AG09309 (cell line): ENCODE data around the gene FGF12.

Experiments used
- DNase-seq: peaks from one replicate; pipeline ENCODE4 v3.0.0-alpha.2; 2010; ENCODE audit warnings: low read depth
- H3K4me3 ChIP-seq: 2 replicates; pipeline ENCODE4 v1.5.1; 2011; ENCODE audit warnings: mild to moderate bottlenecking, low read depth, low read length, moderate library complexity; ENCODE audit not compliant: control insufficient read depth
- CTCF ChIP-seq: IDR thresholded peaks from 2 replicates; pipeline ENCODE4 v1.5.1; 2011; ENCODE audit warnings: mild to moderate bottlenecking, low read depth, low read length, inconsistent platforms; ENCODE audit not compliant: insufficient read depth, control insufficient read depth; ENCODE audit errors: missing control alignments

FGF12 gene

DNA sequence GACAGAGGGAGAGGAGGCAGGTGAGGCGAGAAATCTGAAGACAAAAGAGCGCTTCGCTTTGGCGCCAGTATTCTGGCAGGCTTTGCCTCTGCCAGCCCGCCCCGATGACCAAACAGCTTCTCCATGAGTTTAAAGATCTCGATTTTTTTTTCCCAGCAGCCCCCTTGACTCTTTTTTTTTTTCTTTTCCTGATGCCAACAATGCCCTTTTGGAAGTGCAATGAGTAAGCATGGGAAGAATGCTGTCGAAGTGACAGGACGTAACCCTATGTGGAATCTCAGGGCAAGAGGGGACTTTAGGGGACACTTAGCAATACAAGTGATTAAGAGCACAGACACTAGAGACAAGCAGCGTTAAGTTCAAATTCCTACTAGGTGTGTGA is 211.7 kb downstream of the FGF12 start:
- no peak for DNase-seq
- H3K4me3 ChIP-seq, result no peak overlapping the region
- no peak for TF ChIP-seq CTCF

DNA sequence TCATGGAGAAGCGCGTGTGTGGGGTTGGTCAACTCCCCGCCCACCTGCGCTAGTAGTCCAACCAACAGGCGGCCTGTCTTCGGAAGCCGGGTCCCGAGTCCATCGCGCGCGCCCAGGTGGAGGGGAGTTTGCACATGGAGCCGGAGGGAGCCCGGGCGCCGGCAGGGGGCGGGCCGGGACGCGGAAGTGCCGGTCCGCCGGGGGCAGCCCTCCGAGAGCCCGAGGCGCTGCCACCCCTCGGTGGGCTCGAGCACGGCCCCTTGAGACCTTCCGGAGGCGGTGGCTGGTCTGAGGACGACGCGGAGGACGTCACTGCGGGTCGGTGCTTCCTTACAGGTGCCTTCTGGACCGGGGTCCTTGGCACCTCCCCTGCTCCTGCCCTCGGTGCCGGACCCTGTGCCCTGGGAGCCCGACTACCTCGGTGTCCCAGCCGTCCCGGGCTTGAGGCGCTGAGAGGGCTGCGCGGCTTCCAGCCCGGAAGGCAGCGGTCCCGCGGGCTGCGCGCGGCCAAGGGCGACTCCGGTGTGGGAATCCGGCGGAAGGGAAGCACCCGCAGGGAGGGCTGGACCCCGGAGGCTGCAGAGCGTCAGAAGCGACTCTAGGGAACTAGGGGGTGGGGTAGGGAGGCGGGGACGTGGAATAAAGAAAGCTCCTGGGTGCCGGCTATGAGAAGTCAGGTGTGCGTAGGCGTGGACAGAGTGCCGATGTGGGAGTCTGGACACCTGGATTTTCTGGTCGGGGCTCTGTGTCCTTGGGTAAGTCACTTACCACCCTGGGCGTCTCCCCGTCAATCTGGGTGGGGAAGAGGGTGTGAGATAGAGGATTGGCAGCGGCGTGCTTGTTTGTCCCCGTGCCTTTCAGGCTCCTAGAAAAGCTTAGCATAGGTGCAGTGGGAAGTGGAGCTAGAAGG is 212.3 kb downstream of the FGF12 start:
- H3K4me3 ChIP-seq, result no peak overlapping the region
- no peak for DNase-seq
- no peak for TF ChIP-seq CTCF

- H3K4me3 ChIP-seq, result no peak overlapping the region
- no peak for DNase-seq
- TF ChIP-seq CTCF, result no peak
These were observed 213.1 kb downstream of the FGF12 start for GRCh38 chr3:192514081-192514753.

DNA sequence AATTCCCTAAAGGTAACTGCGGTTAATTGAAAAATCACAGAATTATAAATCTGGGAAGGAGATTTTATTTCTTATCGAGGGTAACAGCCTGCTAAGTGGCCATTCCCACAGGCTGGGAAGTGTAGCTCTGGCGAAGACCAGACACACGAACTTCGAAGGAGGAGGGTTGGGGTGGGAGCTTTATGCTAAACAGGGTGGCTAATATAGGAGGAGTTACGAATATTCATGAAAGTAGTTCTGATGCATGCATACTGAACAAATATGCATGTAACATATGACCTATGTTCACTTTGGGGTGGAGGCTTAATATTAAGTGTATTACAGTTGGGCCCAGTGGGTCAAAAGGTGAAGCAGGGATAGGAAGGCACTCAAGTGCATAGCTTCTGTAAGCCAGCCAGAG is 221.6 kb downstream of the FGF12 start:
- TF ChIP-seq CTCF, result no peak
- DNase-seq, result no peak
- H3K4me3 ChIP-seq, result no peak overlapping the region

DNA sequence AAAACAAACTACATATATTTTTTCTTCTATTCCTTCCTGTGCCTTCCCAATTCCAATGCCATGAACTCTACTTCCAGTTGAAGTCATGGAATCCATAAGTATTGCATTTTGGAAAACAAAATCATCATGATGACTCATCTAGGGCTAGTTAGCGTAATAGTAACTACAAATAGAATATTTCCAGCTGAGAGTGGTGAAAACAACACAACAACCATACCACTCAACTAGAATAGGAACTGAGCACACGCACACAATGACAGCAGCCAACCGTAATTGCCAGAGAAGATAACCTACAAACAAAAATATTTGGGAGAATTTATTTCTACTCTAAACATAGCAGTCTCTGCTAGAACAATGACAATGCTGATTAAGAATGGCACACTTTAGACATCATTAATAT is 225.9 kb downstream of the FGF12 start:
- no peak overlapping the region for H3K4me3 ChIP-seq
- no peak for TF ChIP-seq CTCF
- DNase-seq, result no peak

DNA sequence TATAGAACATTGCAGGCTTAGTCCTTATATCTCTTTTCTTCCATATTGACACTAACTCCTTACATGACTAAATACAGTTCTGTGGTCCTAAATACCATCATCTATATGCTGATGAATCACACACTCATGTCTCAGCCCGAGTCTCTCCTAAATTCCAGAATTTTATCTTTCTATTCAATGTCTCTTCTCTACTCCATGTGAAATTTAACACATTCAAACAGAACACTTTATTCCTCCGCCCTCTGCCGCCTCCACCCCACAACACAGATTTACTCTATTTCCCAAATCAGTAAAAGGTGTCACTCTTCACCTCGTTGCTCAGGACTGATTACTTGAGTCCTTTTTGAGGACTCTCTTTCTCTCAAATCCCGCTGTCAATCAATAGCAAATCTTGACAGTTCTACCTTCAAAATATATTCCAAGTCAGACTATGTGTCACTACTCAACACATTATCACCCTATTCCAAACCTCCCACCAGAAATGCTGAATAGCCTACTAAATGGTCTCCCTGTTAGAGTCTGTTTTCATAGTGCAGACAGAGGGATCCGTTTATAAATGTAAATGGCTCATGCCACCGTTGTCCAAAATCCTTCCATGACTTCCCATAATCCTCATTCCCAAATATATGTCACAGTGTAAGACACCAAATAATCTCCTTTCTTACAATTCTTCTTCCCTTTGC is 230.3 kb downstream of the FGF12 start:
- H3K4me3 ChIP-seq, result no peak overlapping the region
- no peak for DNase-seq
- no peak for TF ChIP-seq CTCF
